Coronary artery (tissue), 2 donors: Measurements from ENCODE around the gene MAST3.

ENCODE experiments used
- DNase-seq: peaks from one replicate; pipeline ENCODE4 v3.0.0-alpha.2; 2017; ENCODE audit warnings: low spot score
- H3K27ac ChIP-seq, 2 donors: fragments of 200-600 bp; sonication (generic); one replicate each; pipeline ENCODE4 v1.5.1; 2016 to 2019
- H3K4me3 ChIP-seq: fragments of 200-600 bp; sonication (generic); 2 replicates; pipeline ENCODE4 v1.5.1; 2016; ENCODE audit warnings: mild to moderate bottlenecking, moderate library complexity
- CTCF ChIP-seq: fragments of 200-600 bp; sonication (generic); IDR thresholded peaks from one replicate; pipeline ENCODE4 v1.5.1; 2019; ENCODE audit warnings: antibody characterized with exemption

The MAST3 gene

GRCh38 chr19:18097217-18097992 is at the start of gene MAST3:
Gene MAST3 (plus strand): TSS chr19:18097778. CDS start chr19:18097793, 15 bp downstream.
- no peak for DNase-seq
- TF ChIP-seq CTCF, result no peak
- Histone ChIP-seq H3K27ac (peak within 1 kb of the TSS; percentile 13 to 56), H3K4me3 (peak within 1 kb of the TSS; percentile 64)

- Histone ChIP-seq H3K27ac (peak overlapping the region; percentile 86 to 91), H3K4me3 (no peak overlapping the region)
- DNase-seq, result peak; percentile 96
- no peak for TF ChIP-seq CTCF
Observed at GRCh38 chr19:18049385-18049784, 48.2 kb upstream of the MAST3 start.

GRCh38 chr19:18051887-18052286 is 45.7 kb upstream of the MAST3 start:
- no peak for DNase-seq
- peak overlapping the region; percentile 76 to 91 for H3K27ac ChIP-seq
- no peak for TF ChIP-seq CTCF
- peak overlapping the region; percentile 62 for H3K4me3 ChIP-seq

GRCh38 chr19:18053576-18054219 is 43.9 kb upstream of the MAST3 start:
- no peak for TF ChIP-seq CTCF
- no peak for DNase-seq
- Histone ChIP-seq H3K4me3 (no peak overlapping the region), H3K27ac (peak overlapping the region; percentile 46 to 61)

- TF ChIP-seq CTCF, result no peak
Observed at GRCh38 chr19:18055967-18056366, 41.6 kb upstream of the MAST3 start.

GRCh38 chr19:18057557-18057956 is 40.0 kb upstream of the MAST3 start:
- no peak for DNase-seq
- no peak overlapping the region for H3K4me3 ChIP-seq
- H3K27ac ChIP-seq, result peak overlapping the region; percentile 70 to 91
- TF ChIP-seq CTCF, result no peak

More at GRCh38 chr19:18055967-18056366, 41.6 kb upstream of the MAST3 start:
- Histone ChIP-seq H3K4me3 (no peak overlapping the region), H3K27ac (no peak overlapping the region)
- DNase-seq, result no peak
